HCT116 (cell line): ENCODE results near the gene GTPBP10. TPM values are rescaled to one million over a fixed set of nuclear protein-coding genes. Genes with fewer than 3 reads are reported as not detected.

ENCODE experiments used
- ATAC-seq: fragments of 200-7000 bp; cut with Tn5 transposase; 2 replicates; pipeline ENCODE4 v1.9.1; 2020; ENCODE audit warnings: mild to moderate bottlenecking, moderate library complexity
- BruUV-seq: library from RNA; stranded (reverse); fragments of 400-500 nt; replicated peaks from 2 replicates; lab custom pipeline; 2021; lab: Mats Ljungman, UMichigan
- CTCF ChIA-PET: fragments of 300-600 bp; sonication (Branson Sonifier 250); formaldehyde crosslinking; loops from one replicate; lab custom pipeline; 2021; ENCODE audit warnings: antibody characterized with exemption; lab: Charles Lee
- POLR2A ChIA-PET: fragments of 300-600, 350-600 bp; sonication (Branson Sonifier 250); formaldehyde crosslinking; loops from one replicate; lab custom pipeline; 2021; ENCODE audit warnings: antibody characterized with exemption; lab: Charles Lee
- RAD21 ChIA-PET, 2 experiments: fragments of 300-600 bp; sonication (Branson Sonifier 250); formaldehyde crosslinking; loops; one replicate each; lab custom pipeline; 2023; ENCODE audit warnings: low total read pairs in 2 of 2; ENCODE audit not compliant: uncharacterized antibody in 2 of 2, unreplicated experiment in 2 of 2, low non-redundant PET in 1 of 2; lab: Charles Lee
- DNase-seq: peaks from one replicate; pipeline ENCODE4 v3.0.0-alpha.2; 2010; ENCODE audit warnings: low read depth, low spot score
- H2AFZ ChIP-seq: fragments of 200-600 bp; shearing (Covaris generic), sonication (generic); 2 replicates; pipeline ENCODE4 v1.6.1; 2017; ENCODE audit warnings: low read depth, mixed run types, mixed read lengths, antibody characterized with exemption, low read length; ENCODE audit not compliant: poor library complexity, severe bottlenecking
- H3K27ac ChIP-seq: 2 replicates; pipeline ENCODE4 v1.5.1; 2012; ENCODE audit warnings: low read depth, low read length
- H3K27me3 ChIP-seq: fragments of 200-600 bp; sonication (generic); 2 replicates; pipeline ENCODE4 v1.6.1; 2016; ENCODE audit warnings: mixed run types, low read length, mixed read lengths; ENCODE audit not compliant: insufficient read depth
- H3K36me3 ChIP-seq, 2 experiments: fragments of 200-500 bp in 1 of 2; fragments of 200-600 bp in 1 of 2; sonication (Bioruptor generic) in 1 of 2; sonication (generic) in 1 of 2; 2 replicates each; pipeline versions ENCODE4 v1.5.1 to v1.6.1; 2014 to 2016; ENCODE audit warnings: low read length in 2 of 2, inconsistent platforms in 1 of 2, mixed read lengths in 1 of 2, mixed run types in 1 of 2; ENCODE audit not compliant: insufficient read depth in 2 of 2, control insufficient read depth in 1 of 2
- H3K4me1 ChIP-seq, 2 experiments: fragments of 200-600 bp in 1 of 2; sonication (generic) in 1 of 2; 2 replicates each; pipeline versions ENCODE4 v1.5.1 to v1.6.1; 2012 to 2017; ENCODE audit warnings: low read length in 2 of 2, inconsistent platforms in 1 of 2, mild to moderate bottlenecking in 1 of 2, mixed read lengths in 1 of 2, mixed run types in 1 of 2, moderate library complexity in 1 of 2; ENCODE audit not compliant: insufficient read depth in 2 of 2, control insufficient read depth in 1 of 2
- H3K4me2 ChIP-seq: fragments of 200-600 bp; sonication (generic); 2 replicates; pipeline ENCODE4 v1.6.1; 2017; ENCODE audit warnings: mixed run types, low read length, mixed read lengths
- H3K4me3 ChIP-seq, 2 experiments: fragments of 200-600 bp in 1 of 2; sonication (generic) in 1 of 2; replicated peaks in 1 of 2; 2 replicates each; pipeline ENCODE4 v1.5.1; 2011 to 2016; ENCODE audit warnings: low read length in 2 of 2, control low read depth in 1 of 2, low read depth in 1 of 2, mild to moderate bottlenecking in 1 of 2, mixed read lengths in 1 of 2, mixed run types in 1 of 2
- H3K79me2 ChIP-seq: fragments of 200-600 bp; sonication (generic); 2 replicates; pipeline ENCODE4 v1.6.1; 2017; ENCODE audit warnings: mild to moderate bottlenecking, mixed run types, low read length, moderate library complexity, mixed read lengths; ENCODE audit not compliant: insufficient read depth
- H3K9ac ChIP-seq: fragments of 200-600 bp; sonication (generic); 2 replicates; pipeline ENCODE4 v1.6.1; 2016; ENCODE audit warnings: low read length, mixed read lengths
- H3K9me2 ChIP-seq: fragments of 200-600 bp; sonication (generic), shearing (Covaris generic); 2 replicates; pipeline ENCODE4 v1.6.1; 2017; ENCODE audit warnings: mixed run types, mild to moderate bottlenecking, moderate library complexity; ENCODE audit not compliant: insufficient read depth
- H3K9me3 ChIP-seq, 2 experiments: fragments of 200-500 bp in 1 of 2; fragments of 200-600 bp in 1 of 2; sonication (Bioruptor generic) in 1 of 2; sonication (generic) in 1 of 2; 2 replicates each; pipeline ENCODE4 v1.6.1; 2014 to 2017; ENCODE audit warnings: low read length in 2 of 2, mixed read lengths in 2 of 2, inconsistent platforms in 1 of 2, low read depth in 1 of 2, mild to moderate bottlenecking in 1 of 2, mixed run types in 1 of 2, moderate library complexity in 1 of 2; ENCODE audit not compliant: control insufficient read depth in 1 of 2, insufficient read depth in 1 of 2
- H4K20me1 ChIP-seq: fragments of 200-600 bp; sonication (generic), shearing (Covaris generic); 2 replicates; pipeline ENCODE4 v1.6.1; 2017; ENCODE audit warnings: mixed run types, mild to moderate bottlenecking, moderate library complexity; ENCODE audit not compliant: insufficient read depth
- CBX3 ChIP-seq: IDR thresholded peaks from 2 replicates; pipeline ENCODE4 v1.6.1; 2012; ENCODE audit warnings: low read depth
- EGR1 ChIP-seq: IDR thresholded peaks from 2 replicates; pipeline ENCODE4 v1.6.1; 2012; ENCODE audit warnings: low read depth
- ELF1 ChIP-seq: IDR thresholded peaks from 2 replicates; pipeline ENCODE4 v1.6.1; 2012; ENCODE audit warnings: low read depth, borderline replicate concordance
- EZH2 ChIP-seq: fragments of 200-600 bp; sonication (generic); IDR thresholded peaks from 2 replicates; pipeline ENCODE4 v1.6.1; 2017; ENCODE audit warnings: antibody characterized with exemption, mixed run types
- FOSL1 ChIP-seq: IDR thresholded peaks from 2 replicates; pipeline ENCODE4 v1.6.1; 2012; ENCODE audit warnings: low read depth
- POLR2A ChIP-seq: IDR thresholded peaks from 2 replicates; pipeline ENCODE4 v1.7.0; 2011; ENCODE audit warnings: borderline replicate concordance; ENCODE audit not compliant: insufficient read depth, insufficient read length; ENCODE audit errors: extremely low read depth
- POLR2AphosphoS5 ChIP-seq: IDR thresholded peaks from 2 replicates; pipeline ENCODE4 v1.6.1; 2011; ENCODE audit warnings: mild to moderate bottlenecking, low read depth, low read length, moderate library complexity
- RAD21 ChIP-seq: IDR thresholded peaks from 2 replicates; pipeline ENCODE4 v1.6.1; 2012; ENCODE audit warnings: low read depth, mild to moderate bottlenecking
- SIN3A ChIP-seq: IDR thresholded peaks from 2 replicates; pipeline ENCODE4 v1.6.1; 2012; ENCODE audit warnings: low read depth
- SP1 ChIP-seq: IDR thresholded peaks from 2 replicates; pipeline ENCODE4 v1.6.1; 2012; ENCODE audit warnings: low read depth
- TCF7L2 ChIP-seq: IDR thresholded peaks from 2 replicates; pipeline ENCODE4 v1.7.0; 2011; ENCODE audit warnings: borderline replicate concordance, inconsistent platforms; ENCODE audit not compliant: insufficient read depth, insufficient read length; ENCODE audit errors: extremely low read depth
- YY1 ChIP-seq: IDR thresholded peaks from 2 replicates; pipeline ENCODE4 v1.6.1; 2011; ENCODE audit warnings: low read length, low read depth, moderate library complexity, mild to moderate bottlenecking; ENCODE audit not compliant: insufficient replicate concordance; ENCODE audit errors: extremely low read depth
- ZNF274 ChIP-seq: fragments of 200-500 bp; sonication (Bioruptor generic); IDR thresholded peaks from 2 replicates; pipeline ENCODE4 v1.6.1; 2014; ENCODE audit warnings: mild to moderate bottlenecking, low read depth, low read length, inconsistent platforms
- intact Hi-C: fragments of 100-400 bp; cut with micrococcal nuclease; formaldehyde crosslinking; loops from 2 replicates; pipeline ENCODE4 v1.10.0; 2022
- total RNA-seq: library from RNA; stranded (reverse); gene quantifications from one replicate; pipeline ENCODE4 v1.2.1, GENCODE V29; 2021; ENCODE audit not compliant: unreplicated experiment
- TF ChIP-seq, protein P1 (sequence below): IDR thresholded peaks from 2 replicates; pipeline ENCODE4 v1.6.1; 2012
- TF ChIP-seq, protein P2 (sequence below): IDR thresholded peaks from 2 replicates; pipeline ENCODE4 v1.6.1; 2012; ENCODE audit warnings: low read depth
- TF ChIP-seq, protein P3 (sequence below): IDR thresholded peaks from 2 replicates; pipeline ENCODE4 v1.6.1; 2012
- TF ChIP-seq, protein P4 (sequence below), 3 experiments: fragments of 200-600 bp in 1 of 3; sonication (generic) in 1 of 3; IDR thresholded peaks in 2 of 3; conservative IDR thresholded peaks in 1 of 3; 2 replicates each; pipeline ENCODE4 v1.5.1; 2012 to 2017; ENCODE audit warnings: low read depth in 2 of 3, low read length in 2 of 3, antibody characterized with exemption in 1 of 3, borderline replicate concordance in 1 of 3, control low read depth in 1 of 3, mild to moderate bottlenecking in 1 of 3, mixed read lengths in 1 of 3, mixed run types in 1 of 3, moderate library complexity in 1 of 3; ENCODE audit not compliant: insufficient read depth in 1 of 3
- TF ChIP-seq, protein P5 (sequence below): IDR thresholded peaks from 2 replicates; pipeline ENCODE4 v1.6.1; 2011; ENCODE audit warnings: mild to moderate bottlenecking, low read length, moderate library complexity; ENCODE audit not compliant: insufficient replicate concordance; ENCODE audit errors: extremely low read depth

The GTPBP10 gene
- total RNA-seq, 1 experiment from 2014 or later = 36.7 TPM

DNA sequence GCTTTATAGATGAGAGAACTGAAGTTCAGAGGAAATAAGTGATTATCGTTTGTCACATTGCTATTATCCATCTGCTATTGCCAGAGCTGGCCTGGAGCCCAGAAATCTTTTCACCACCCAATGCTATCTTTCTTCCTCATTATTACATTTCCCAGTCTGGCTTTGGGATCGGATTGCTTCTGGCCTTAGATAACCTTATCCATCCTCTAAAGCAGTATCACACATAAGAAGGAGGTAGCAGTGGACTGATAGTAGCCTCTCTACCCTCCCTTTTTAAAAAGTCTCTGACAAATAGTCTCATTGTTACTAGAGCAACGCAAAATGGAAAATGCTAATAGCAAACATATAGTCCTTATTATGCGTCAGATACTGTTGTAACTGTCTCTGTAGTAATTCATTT lies 55.5 kb downstream of the GTPBP10 start:
- no peak for TF ChIP-seq POLR2A
- TF ChIP-seq CBX3 = no peak
- TF ChIP-seq, protein P1, sequence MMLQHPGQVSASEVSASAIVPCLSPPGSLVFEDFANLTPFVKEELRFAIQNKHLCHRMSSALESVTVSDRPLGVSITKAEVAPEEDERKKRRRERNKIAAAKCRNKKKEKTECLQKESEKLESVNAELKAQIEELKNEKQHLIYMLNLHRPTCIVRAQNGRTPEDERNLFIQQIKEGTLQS = no peak
- TF ChIP-seq, protein P2, sequence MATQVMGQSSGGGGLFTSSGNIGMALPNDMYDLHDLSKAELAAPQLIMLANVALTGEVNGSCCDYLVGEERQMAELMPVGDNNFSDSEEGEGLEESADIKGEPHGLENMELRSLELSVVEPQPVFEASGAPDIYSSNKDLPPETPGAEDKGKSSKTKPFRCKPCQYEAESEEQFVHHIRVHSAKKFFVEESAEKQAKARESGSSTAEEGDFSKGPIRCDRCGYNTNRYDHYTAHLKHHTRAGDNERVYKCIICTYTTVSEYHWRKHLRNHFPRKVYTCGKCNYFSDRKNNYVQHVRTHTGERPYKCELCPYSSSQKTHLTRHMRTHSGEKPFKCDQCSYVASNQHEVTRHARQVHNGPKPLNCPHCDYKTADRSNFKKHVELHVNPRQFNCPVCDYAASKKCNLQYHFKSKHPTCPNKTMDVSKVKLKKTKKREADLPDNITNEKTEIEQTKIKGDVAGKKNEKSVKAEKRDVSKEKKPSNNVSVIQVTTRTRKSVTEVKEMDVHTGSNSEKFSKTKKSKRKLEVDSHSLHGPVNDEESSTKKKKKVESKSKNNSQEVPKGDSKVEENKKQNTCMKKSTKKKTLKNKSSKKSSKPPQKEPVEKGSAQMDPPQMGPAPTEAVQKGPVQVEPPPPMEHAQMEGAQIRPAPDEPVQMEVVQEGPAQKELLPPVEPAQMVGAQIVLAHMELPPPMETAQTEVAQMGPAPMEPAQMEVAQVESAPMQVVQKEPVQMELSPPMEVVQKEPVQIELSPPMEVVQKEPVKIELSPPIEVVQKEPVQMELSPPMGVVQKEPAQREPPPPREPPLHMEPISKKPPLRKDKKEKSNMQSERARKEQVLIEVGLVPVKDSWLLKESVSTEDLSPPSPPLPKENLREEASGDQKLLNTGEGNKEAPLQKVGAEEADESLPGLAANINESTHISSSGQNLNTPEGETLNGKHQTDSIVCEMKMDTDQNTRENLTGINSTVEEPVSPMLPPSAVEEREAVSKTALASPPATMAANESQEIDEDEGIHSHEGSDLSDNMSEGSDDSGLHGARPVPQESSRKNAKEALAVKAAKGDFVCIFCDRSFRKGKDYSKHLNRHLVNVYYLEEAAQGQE = no peak
- TF ChIP-seq YY1 = no peak
- TF ChIP-seq EGR1 = no peak
- no peak for TF ChIP-seq ZNF274
- TF ChIP-seq SP1 = no peak
- TF ChIP-seq, protein P3, sequence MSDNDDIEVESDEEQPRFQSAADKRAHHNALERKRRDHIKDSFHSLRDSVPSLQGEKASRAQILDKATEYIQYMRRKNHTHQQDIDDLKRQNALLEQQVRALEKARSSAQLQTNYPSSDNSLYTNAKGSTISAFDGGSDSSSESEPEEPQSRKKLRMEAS = no peak
- TF ChIP-seq TCF7L2 = no peak
- TF ChIP-seq SIN3A = no peak
- no peak for TF ChIP-seq FOSL1
- TF ChIP-seq ELF1 = no peak
- TF ChIP-seq EZH2 = no peak
- TF ChIP-seq, protein P4, sequence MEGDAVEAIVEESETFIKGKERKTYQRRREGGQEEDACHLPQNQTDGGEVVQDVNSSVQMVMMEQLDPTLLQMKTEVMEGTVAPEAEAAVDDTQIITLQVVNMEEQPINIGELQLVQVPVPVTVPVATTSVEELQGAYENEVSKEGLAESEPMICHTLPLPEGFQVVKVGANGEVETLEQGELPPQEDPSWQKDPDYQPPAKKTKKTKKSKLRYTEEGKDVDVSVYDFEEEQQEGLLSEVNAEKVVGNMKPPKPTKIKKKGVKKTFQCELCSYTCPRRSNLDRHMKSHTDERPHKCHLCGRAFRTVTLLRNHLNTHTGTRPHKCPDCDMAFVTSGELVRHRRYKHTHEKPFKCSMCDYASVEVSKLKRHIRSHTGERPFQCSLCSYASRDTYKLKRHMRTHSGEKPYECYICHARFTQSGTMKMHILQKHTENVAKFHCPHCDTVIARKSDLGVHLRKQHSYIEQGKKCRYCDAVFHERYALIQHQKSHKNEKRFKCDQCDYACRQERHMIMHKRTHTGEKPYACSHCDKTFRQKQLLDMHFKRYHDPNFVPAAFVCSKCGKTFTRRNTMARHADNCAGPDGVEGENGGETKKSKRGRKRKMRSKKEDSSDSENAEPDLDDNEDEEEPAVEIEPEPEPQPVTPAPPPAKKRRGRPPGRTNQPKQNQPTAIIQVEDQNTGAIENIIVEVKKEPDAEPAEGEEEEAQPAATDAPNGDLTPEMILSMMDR (IDR thresholded peaks at IDR 0.05 in 2 of 3, conservative IDR thresholded peaks at IDR 0.05 in 1 of 3; ENCODE audit: borderline replicate concordance in 1 of 3, insufficient read depth in 1 of 3, low read depth in 2 of 3, low read length in 2 of 3) = no peak
- TF ChIP-seq RAD21 = no peak
- TF ChIP-seq, protein P5, sequence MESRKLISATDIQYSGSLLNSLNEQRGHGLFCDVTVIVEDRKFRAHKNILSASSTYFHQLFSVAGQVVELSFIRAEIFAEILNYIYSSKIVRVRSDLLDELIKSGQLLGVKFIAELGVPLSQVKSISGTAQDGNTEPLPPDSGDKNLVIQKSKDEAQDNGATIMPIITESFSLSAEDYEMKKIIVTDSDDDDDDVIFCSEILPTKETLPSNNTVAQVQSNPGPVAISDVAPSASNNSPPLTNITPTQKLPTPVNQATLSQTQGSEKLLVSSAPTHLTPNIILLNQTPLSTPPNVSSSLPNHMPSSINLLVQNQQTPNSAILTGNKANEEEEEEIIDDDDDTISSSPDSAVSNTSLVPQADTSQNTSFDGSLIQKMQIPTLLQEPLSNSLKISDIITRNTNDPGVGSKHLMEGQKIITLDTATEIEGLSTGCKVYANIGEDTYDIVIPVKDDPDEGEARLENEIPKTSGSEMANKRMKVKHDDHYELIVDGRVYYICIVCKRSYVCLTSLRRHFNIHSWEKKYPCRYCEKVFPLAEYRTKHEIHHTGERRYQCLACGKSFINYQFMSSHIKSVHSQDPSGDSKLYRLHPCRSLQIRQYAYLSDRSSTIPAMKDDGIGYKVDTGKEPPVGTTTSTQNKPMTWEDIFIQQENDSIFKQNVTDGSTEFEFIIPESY = no peak
- no peak for TF ChIP-seq POLR2AphosphoS5
- Histone ChIP-seq H3K4me3 (no peak overlapping the region), H4K20me1 (no peaks in the 10 kb centered on the region), H3K9me3 (no peaks in the 10 kb centered on the region), H3K36me3 (peaks cover 0 to 5% of the 10 kb centered on the region in 2 experiments; a peak in 2 of 4 replicates), H3K9ac (no peak overlapping the region), H3K4me1 (peaks cover 3 to 11% of the 10 kb centered on the region in 2 experiments; a peak in 3 of 4 replicates), H3K27ac (no peak overlapping the region), H3K27me3 (no peaks in the 10 kb centered on the region), H2AFZ (no peak overlapping the region), H3K9me2 (no peaks in the 10 kb centered on the region), H3K4me2 (no peak overlapping the region), H3K79me2 (peaks cover 15% of the 10 kb centered on the region)
- RAD21 ChIA-PET = no interaction called here
- no peak for ATAC-seq
- no peak for DNase-seq
- intact Hi-C loops = no loop called here
- BruUV-seq = no TSS peak
- POLR2A ChIA-PET = no interaction called here
- CTCF ChIA-PET = no interaction called here
